Trophoblast cell (in vitro differentiated cells and primary cell): Measurements from ENCODE around the gene ALOX5. TPM values are rescaled to one million over a fixed set of nuclear protein-coding genes. Genes with fewer than 3 reads are reported as not detected.
"Not testable (repeated sequence)": the region's sequence is repeated elsewhere in the genome, so short reads cannot be mapped to it uniquely, and the experiment has no call there.

Experiments
- DNase-seq, 2 donors: peaks; one replicate each; pipeline ENCODE4 v3.0.0-alpha.2; 2016
- H2AFZ ChIP-seq: 2 replicates; pipeline ENCODE4 v1.6.1; 2013; ENCODE audit warnings: low read length, moderate library complexity, mild to moderate bottlenecking; ENCODE audit not compliant: insufficient read depth, poor library complexity
- H2AK5ac ChIP-seq: 2 replicates; pipeline ENCODE4 v1.6.1; 2013; ENCODE audit warnings: mild to moderate bottlenecking, low read length
- H2BK120ac ChIP-seq: 2 replicates; pipeline ENCODE4 v1.6.1; 2013; ENCODE audit warnings: low read length, mild to moderate bottlenecking, moderate library complexity; ENCODE audit not compliant: insufficient read depth, poor library complexity
- H2BK12ac ChIP-seq: 2 replicates; pipeline ENCODE4 v1.6.1; 2013; ENCODE audit warnings: mild to moderate bottlenecking, low read length, moderate library complexity
- H2BK5ac ChIP-seq: 2 replicates; pipeline ENCODE4 v1.6.1; 2013; ENCODE audit warnings: low read length, low read depth, moderate library complexity, mild to moderate bottlenecking; ENCODE audit not compliant: poor library complexity
- H3K14ac ChIP-seq: 2 replicates; pipeline ENCODE4 v1.6.1; 2013; ENCODE audit warnings: mild to moderate bottlenecking, low read length
- H3K18ac ChIP-seq: 2 replicates; pipeline ENCODE4 v1.6.1; 2013; ENCODE audit warnings: mild to moderate bottlenecking, low read length
- H3K23ac ChIP-seq: 2 replicates; pipeline ENCODE4 v1.6.1; 2013; ENCODE audit warnings: low read length
- H3K27ac ChIP-seq: 2 replicates; pipeline ENCODE4 v1.5.1; 2013; ENCODE audit warnings: low read depth, mild to moderate bottlenecking, inconsistent platforms, low read length, moderate library complexity
- H3K27me3 ChIP-seq: 2 replicates; pipeline ENCODE4 v1.6.1; 2013; ENCODE audit warnings: inconsistent platforms, mild to moderate bottlenecking, low read length, moderate library complexity; ENCODE audit not compliant: insufficient read depth
- H3K36me3 ChIP-seq, 2 experiments: 1 replicate in 1 of 2; 2 replicates in 1 of 2; pipeline ENCODE4 v1.6.1; 2013; ENCODE audit warnings: low read length in 2 of 2, mild to moderate bottlenecking in 2 of 2, moderate library complexity in 1 of 2; ENCODE audit not compliant: insufficient read depth in 2 of 2, control insufficient read depth in 1 of 2
- H3K4ac ChIP-seq: 2 replicates; pipeline ENCODE4 v1.6.1; 2013; ENCODE audit warnings: low read depth, mild to moderate bottlenecking, low read length, moderate library complexity
- H3K4me1 ChIP-seq, 2 experiments: 1 replicate in 1 of 2; 2 replicates in 1 of 2; pipeline ENCODE4 v1.6.1; 2013; ENCODE audit warnings: low read length in 2 of 2, mild to moderate bottlenecking in 2 of 2, moderate library complexity in 1 of 2; ENCODE audit not compliant: insufficient read depth in 2 of 2, control insufficient read depth in 1 of 2
- H3K4me2 ChIP-seq: 2 replicates; pipeline ENCODE4 v1.6.1; 2013; ENCODE audit warnings: inconsistent platforms, mild to moderate bottlenecking, low read length, moderate library complexity
- H3K4me3 ChIP-seq: 2 replicates; pipeline ENCODE4 v1.5.1; 2013; ENCODE audit warnings: mild to moderate bottlenecking, low read depth, low read length, inconsistent platforms
- H3K79me1 ChIP-seq: one replicate; pipeline ENCODE4 v1.6.1; 2013; ENCODE audit warnings: low read length
- H3K79me2 ChIP-seq: 2 replicates; pipeline ENCODE4 v1.6.1; 2013; ENCODE audit warnings: low read length, mild to moderate bottlenecking; ENCODE audit not compliant: control insufficient read depth, insufficient read depth, poor library complexity
- H3K9ac ChIP-seq: 2 replicates; pipeline ENCODE4 v1.6.1; 2013; ENCODE audit warnings: mild to moderate bottlenecking, low read length
- H3K9me3 ChIP-seq: 2 replicates; pipeline ENCODE4 v1.6.1; 2013; ENCODE audit warnings: low read depth, mild to moderate bottlenecking, control low read depth, inconsistent platforms, low read length; ENCODE audit not compliant: insufficient read depth
- H4K12ac ChIP-seq: 2 replicates; pipeline ENCODE4 v1.6.1; 2013; ENCODE audit warnings: low read depth, mild to moderate bottlenecking, low read length, moderate library complexity
- H4K8ac ChIP-seq: 2 replicates; pipeline ENCODE4 v1.6.1; 2013; ENCODE audit warnings: low read depth, mild to moderate bottlenecking, low read length, moderate library complexity
- H4K91ac ChIP-seq: one replicate; pipeline ENCODE4 v1.6.1; 2013; ENCODE audit warnings: low read depth, mild to moderate bottlenecking, low read length, moderate library complexity
- WGBS: extraction: QIAGEN DNeasy Blood & Tissue Kit; methylation state at CpG from one replicate; pipeline ENCODE4 v1.1.7; 2013; ENCODE audit warnings: missing lambda C conversion rate; ENCODE audit not compliant: insufficient read length, insufficient coverage; ENCODE audit errors: extremely low coverage; 5-methylcytosine and 5-hydroxymethylcytosine counted together
- polyA plus RNA-seq: library from polyadenylated mRNA; stranded (reverse); fragments of 200-250 nt; gene quantifications from 2 replicates; pipeline ENCODE4 v1.2.3, GENCODE V29; 2013

ALOX5 gene
- polyA plus RNA-seq, result 0.78 and 0.99 TPM in 2 replicates

- H3K9ac ChIP-seq, result no peak within 1 kb of the TSS
- H3K4me3 ChIP-seq, result peak within 1 kb of the TSS; percentile 72
- H4K12ac ChIP-seq, result no peak within 1 kb of the TSS
- H3K14ac ChIP-seq, result no peak within 1 kb of the TSS
- H4K8ac ChIP-seq, result no peak within 1 kb of the TSS
- H3K9me3 ChIP-seq, result peaks cover 4% of the 10 kb centered on the region
- H3K18ac ChIP-seq, result no peak within 1 kb of the TSS
- H2AK5ac ChIP-seq, result no peak within 1 kb of the TSS
- H3K79me2 ChIP-seq, result no peaks in the 10 kb centered on the region
- no peak within 1 kb of the TSS for H3K4ac ChIP-seq
- DNase-seq, result peak in 1 of 2 donors; percentile 15
- no peak within 1 kb of the TSS for H3K23ac ChIP-seq
- H4K91ac ChIP-seq, result no peak within 1 kb of the TSS
- H3K36me3 ChIP-seq, result no peaks in the 10 kb centered on the region
- H2BK5ac ChIP-seq, result no peak within 1 kb of the TSS
- no peak within 1 kb of the TSS for H2BK12ac ChIP-seq
- H3K4me2 ChIP-seq, result peak within 1 kb of the TSS; percentile 90
- H2AFZ ChIP-seq, result peak within 1 kb of the TSS; percentile 47
- peaks cover 18% of the 10 kb centered on the region for H3K27me3 ChIP-seq
- WGBS, result no CpG with 5 or more reads among the region's 59 CpGs
- H3K27ac ChIP-seq, result no peak within 1 kb of the TSS
- H2BK120ac ChIP-seq, result no peak within 1 kb of the TSS
- no peaks in the 10 kb centered on the region for H3K79me1 ChIP-seq
- H3K4me1 ChIP-seq, result peaks cover 11 to 13% of the 10 kb centered on the region in 2 experiments
Measured at GRCh38 chr10:45373576-45374349, at the start of gene ALOX5. TSS of gene ALOX5 (plus strand) at chr10:45374216. CDS start at chr10:45374280, 64 bp downstream.

- H2AK5ac ChIP-seq, result no peak overlapping the region
- H4K91ac ChIP-seq, result no peak overlapping the region
- H2BK12ac ChIP-seq, result no peak overlapping the region
- WGBS, result no CpG with 5 or more reads among the region's 1 CpG
- no peak overlapping the region for H3K4ac ChIP-seq
- no peaks in the 10 kb centered on the region for H3K79me1 ChIP-seq
- H3K4me3 ChIP-seq, result no peak overlapping the region
- H3K27me3 ChIP-seq, result no peaks in the 10 kb centered on the region
- no peak overlapping the region for H2BK120ac ChIP-seq
- no peak overlapping the region for H4K8ac ChIP-seq
- no peak overlapping the region for H3K4me2 ChIP-seq
- no peak overlapping the region for H3K23ac ChIP-seq
- no peak overlapping the region for H2AFZ ChIP-seq
- no peaks in the 10 kb centered on the region for H3K36me3 ChIP-seq
- H3K9ac ChIP-seq, result no peak overlapping the region
- H3K79me2 ChIP-seq, result no peaks in the 10 kb centered on the region
- no peaks in the 10 kb centered on the region for H3K4me1 ChIP-seq
- H3K27ac ChIP-seq, result no peak overlapping the region
- no peak overlapping the region for H4K12ac ChIP-seq
- H2BK5ac ChIP-seq, result no peak overlapping the region
- DNase-seq, result peak in 1 of 2 donors; percentile 3
- no peak overlapping the region for H3K14ac ChIP-seq
- no peak overlapping the region for H3K18ac ChIP-seq
- H3K9me3 ChIP-seq, result no peaks in the 10 kb centered on the region
Measured at GRCh38 chr10:45325116-45325515, 48.9 kb upstream of the ALOX5 start.

- not testable (repeated sequence) for H3K9me3 ChIP-seq, H3K23ac ChIP-seq, H4K91ac ChIP-seq, H3K14ac ChIP-seq, H3K9ac ChIP-seq, H2BK120ac ChIP-seq, H4K12ac ChIP-seq, H3K4me1 ChIP-seq, H2BK12ac ChIP-seq, H3K79me1 ChIP-seq, DNase-seq, H3K79me2 ChIP-seq, H3K18ac ChIP-seq, H3K36me3 ChIP-seq, H3K4me2 ChIP-seq, H2AK5ac ChIP-seq, H3K27ac ChIP-seq, H3K4me3 ChIP-seq, H2BK5ac ChIP-seq, H3K27me3 ChIP-seq, H3K4ac ChIP-seq, H4K8ac ChIP-seq, H2AFZ ChIP-seq
- WGBS, result no CpG with 5 or more reads among the region's 1 CpG
Measured at GRCh38 chr10:45326864-45327263, 47.2 kb upstream of the ALOX5 start.

- not testable (repeated sequence) for H2AK5ac ChIP-seq, H3K27ac ChIP-seq, H2BK5ac ChIP-seq, H3K4me1 ChIP-seq, H3K4ac ChIP-seq, H2AFZ ChIP-seq, H3K23ac ChIP-seq, H4K8ac ChIP-seq, H3K27me3 ChIP-seq, H2BK12ac ChIP-seq, H3K36me3 ChIP-seq, H3K4me2 ChIP-seq, H3K9ac ChIP-seq, H4K91ac ChIP-seq, H2BK120ac ChIP-seq, H3K79me2 ChIP-seq, H3K9me3 ChIP-seq, H3K4me3 ChIP-seq, H3K14ac ChIP-seq, H3K79me1 ChIP-seq, H4K12ac ChIP-seq, H3K18ac ChIP-seq, DNase-seq
- WGBS, result no CpG with 5 or more reads among the region's 3 CpGs
Measured at GRCh38 chr10:45331824-45332223, 42.2 kb upstream of the ALOX5 start.
